K562 (cell line): ENCODE measurements around the gene SLC7A1. TPM values are rescaled to one million over a fixed set of nuclear protein-coding genes. Genes with fewer than 3 reads are reported as not detected.

Experiments used
- CBX8 ChIP-seq: fragments of 200-600 bp; sonication (generic); IDR thresholded peaks from 2 replicates; pipeline ENCODE4 v1.6.1; 2012; ENCODE audit warnings: borderline replicate concordance, mixed run types, low read depth, mild to moderate bottlenecking, moderate library complexity, mixed read lengths, low read length, control low read depth, inconsistent platforms; ENCODE audit not compliant: poor library complexity, severe bottlenecking; ENCODE audit errors: extremely low read depth
- CTBP1 ChIP-seq: fragments of 450-650 bp; IDR thresholded peaks from 2 replicates; pipeline ENCODE4 v1.6.1; 2016; ENCODE audit warnings: borderline replicate concordance
- DNMT1 ChIP-seq: fragments of 450-650 bp; IDR thresholded peaks from 2 replicates; pipeline ENCODE4 v1.6.1; 2016; ENCODE audit warnings: antibody characterized with exemption, mild to moderate bottlenecking
- ERF ChIP-seq: fragments of 450-650 bp; formaldehyde crosslinking; IDR thresholded peaks from 2 replicates; pipeline ENCODE4 v1.4.0; 2020; ENCODE audit warnings: mild to moderate bottlenecking, mixed read lengths
- FUS ChIP-seq: fragments of 200-400 bp; formaldehyde crosslinking; optimal IDR thresholded peaks from 2 replicates; pipeline ENCODE3; 2017; ENCODE audit warnings: low read depth, low read length
- KDM5B ChIP-seq: fragments of 200-600 bp; sonication (generic); IDR thresholded peaks from 2 replicates; pipeline ENCODE4 v1.6.1; 2012; ENCODE audit warnings: low read depth, mild to moderate bottlenecking, moderate library complexity, low read length, control low read depth, inconsistent platforms; ENCODE audit not compliant: insufficient replicate concordance
- NCOA6 ChIP-seq: fragments of 450-650 bp; IDR thresholded peaks from 2 replicates; pipeline ENCODE4 v1.6.1; 2017; ENCODE audit warnings: mild to moderate bottlenecking
- PRPF4 ChIP-seq: fragments of 200-400 bp; formaldehyde crosslinking; IDR thresholded peaks from one replicate; pipeline ENCODE4 v1.6.1; 2017; ENCODE audit warnings: low read length, low read depth, mild to moderate bottlenecking; ENCODE audit not compliant: insufficient read depth, poor library complexity, severe bottlenecking
- SIX5 ChIP-seq, 2 experiments: IDR thresholded peaks; 2 replicates each; pipeline ENCODE4 v1.6.1; 2011; ENCODE audit warnings: low read length in 2 of 2, borderline replicate concordance in 1 of 2, low read depth in 1 of 2, mild to moderate bottlenecking in 1 of 2, moderate library complexity in 1 of 2; ENCODE audit not compliant: insufficient read depth in 1 of 2
- STAG1 ChIP-seq: sonication (generic); formaldehyde crosslinking; IDR thresholded peaks from 2 replicates; pipeline ENCODE4 v1.5.0; 2020; ENCODE audit warnings: missing genetic modification reagents, borderline replicate concordance
- ZNF311 ChIP-seq: fragments of 250-450 bp; sonication (Bioruptor Pico); IDR thresholded peaks from 2 replicates; pipeline ENCODE4 v1.4.0; 2020; ENCODE audit warnings: mild to moderate bottlenecking, moderate library complexity
- ZNF408 ChIP-seq: fragments of 250-450 bp; sonication (Bioruptor Pico); IDR thresholded peaks from 2 replicates; pipeline ENCODE4 v1.4.0; 2020; ENCODE audit warnings: low read depth, mild to moderate bottlenecking, moderate library complexity
- polyA plus RNA-seq, 8 experiments: library from polyadenylated mRNA; depleted of rRNA in 4 of 8; stranded (reverse) in 5 of 8; unstranded in 3 of 8; fragments of >200 nt; fragmentation: Nextera tagmentation in 2 of 8; fragmentation: Illumina TruSeq in 1 of 8; extraction: Ambion mirVana in 2 of 8; extraction: Trizol in 1 of 8; gene quantifications; 2 replicates each; pipeline versions ENCODE4 v1.2.1 to v1.2.3, GENCODE V29; 2011 to 2014; ENCODE audit warnings: inconsistent platforms in 1 of 8, missing spikeins in 1 of 8
- total RNA-seq, 7 experiments: library from RNA; depleted of rRNA in 6 of 7; stranded (reverse); fragments of >200 nt in 6 of 7; fragmentation: Illumina TruSeq in 2 of 7; extraction: Trizol in 2 of 7; gene quantifications; 2 replicates each; pipeline versions ENCODE4 v1.2.1 to v1.2.3, GENCODE V29; 2011 to 2021; ENCODE audit warnings: low replicate concordance in 1 of 7
- TF ChIP-seq, protein P1 (sequence below): sonication (generic); formaldehyde crosslinking; IDR thresholded peaks from 2 replicates; pipeline ENCODE4 v1.8.1; 2023; ENCODE audit warnings: mild to moderate bottlenecking, missing genetic modification reagents
- TF ChIP-seq, protein P2 (sequence below): fragments of 250-450 bp; sonication (Bioruptor Pico); IDR thresholded peaks from 2 replicates; pipeline ENCODE4 v1.5.0; 2022; ENCODE audit warnings: mild to moderate bottlenecking
- TF ChIP-seq, protein P3 (sequence below): IDR thresholded peaks from 2 replicates; pipeline ENCODE4 v1.6.1; 2011; ENCODE audit warnings: borderline replicate concordance, low read depth, mild to moderate bottlenecking, moderate library complexity, low read length; ENCODE audit not compliant: insufficient read depth, poor library complexity, severe bottlenecking
- TF ChIP-seq, protein P4 (sequence below): fragments of 450-650 bp; conservative IDR thresholded peaks from 2 replicates; pipeline ENCODE4 v1.6.1; 2016; ENCODE audit warnings: missing genetic modification characterization, low read depth, mild to moderate bottlenecking, missing compliant biosample characterization, moderate library complexity

SLC7A1 gene
- total and polyA plus RNA-seq, 9 of the 15 experiments (the other 6 are each of a cell fraction or from before 2014, with no cell fraction given), result 3.3 to 69.7 (median 10.8) TPM

DNA sequence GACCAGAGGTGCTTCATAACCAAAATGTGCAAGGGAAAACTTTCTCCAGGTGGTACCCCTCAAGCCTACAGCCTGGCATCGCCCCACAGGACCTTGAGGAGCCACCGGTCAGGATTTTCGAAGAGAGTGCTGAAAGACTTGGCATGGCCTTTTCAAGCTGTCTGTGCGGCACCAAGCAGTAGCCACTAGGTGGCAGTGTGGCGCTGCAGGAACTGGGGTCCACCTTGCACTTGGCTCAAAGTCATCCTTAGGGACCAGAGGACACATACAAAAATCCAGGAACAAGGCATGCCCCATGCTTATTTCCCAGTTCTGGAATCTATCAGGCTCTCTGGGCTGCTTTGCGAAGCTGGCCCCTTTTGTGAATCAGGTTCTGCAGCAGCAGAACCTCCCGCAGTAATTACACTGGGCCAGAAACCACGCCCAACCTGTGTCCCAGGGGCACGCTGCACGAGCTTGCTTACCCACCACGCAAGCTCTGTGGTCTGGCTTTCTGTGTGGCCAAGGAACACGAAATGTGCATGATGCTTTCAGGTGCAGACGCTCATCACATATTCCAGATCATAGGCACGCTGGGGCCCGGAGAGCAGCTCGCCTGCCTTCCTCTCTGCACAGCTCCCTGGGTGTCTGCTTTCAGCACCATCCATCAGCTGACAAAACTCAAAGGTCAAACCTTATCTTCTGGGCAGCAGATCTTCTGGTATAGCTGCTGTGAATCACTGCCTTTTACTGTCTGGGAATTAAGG lies 87.2 kb downstream of the SLC7A1 start (continued):
- TF ChIP-seq DNMT1, result no peak
- TF ChIP-seq, protein P1, sequence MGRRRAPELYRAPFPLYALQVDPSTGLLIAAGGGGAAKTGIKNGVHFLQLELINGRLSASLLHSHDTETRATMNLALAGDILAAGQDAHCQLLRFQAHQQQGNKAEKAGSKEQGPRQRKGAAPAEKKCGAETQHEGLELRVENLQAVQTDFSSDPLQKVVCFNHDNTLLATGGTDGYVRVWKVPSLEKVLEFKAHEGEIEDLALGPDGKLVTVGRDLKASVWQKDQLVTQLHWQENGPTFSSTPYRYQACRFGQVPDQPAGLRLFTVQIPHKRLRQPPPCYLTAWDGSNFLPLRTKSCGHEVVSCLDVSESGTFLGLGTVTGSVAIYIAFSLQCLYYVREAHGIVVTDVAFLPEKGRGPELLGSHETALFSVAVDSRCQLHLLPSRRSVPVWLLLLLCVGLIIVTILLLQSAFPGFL, result no peak
- TF ChIP-seq CTBP1, result peak; percentile 71
- TF ChIP-seq ZNF408 (CRISPR knock-in tag), result no peak
- no peak for TF ChIP-seq ZNF311 (CRISPR knock-in tag)
- TF ChIP-seq, protein P2, sequence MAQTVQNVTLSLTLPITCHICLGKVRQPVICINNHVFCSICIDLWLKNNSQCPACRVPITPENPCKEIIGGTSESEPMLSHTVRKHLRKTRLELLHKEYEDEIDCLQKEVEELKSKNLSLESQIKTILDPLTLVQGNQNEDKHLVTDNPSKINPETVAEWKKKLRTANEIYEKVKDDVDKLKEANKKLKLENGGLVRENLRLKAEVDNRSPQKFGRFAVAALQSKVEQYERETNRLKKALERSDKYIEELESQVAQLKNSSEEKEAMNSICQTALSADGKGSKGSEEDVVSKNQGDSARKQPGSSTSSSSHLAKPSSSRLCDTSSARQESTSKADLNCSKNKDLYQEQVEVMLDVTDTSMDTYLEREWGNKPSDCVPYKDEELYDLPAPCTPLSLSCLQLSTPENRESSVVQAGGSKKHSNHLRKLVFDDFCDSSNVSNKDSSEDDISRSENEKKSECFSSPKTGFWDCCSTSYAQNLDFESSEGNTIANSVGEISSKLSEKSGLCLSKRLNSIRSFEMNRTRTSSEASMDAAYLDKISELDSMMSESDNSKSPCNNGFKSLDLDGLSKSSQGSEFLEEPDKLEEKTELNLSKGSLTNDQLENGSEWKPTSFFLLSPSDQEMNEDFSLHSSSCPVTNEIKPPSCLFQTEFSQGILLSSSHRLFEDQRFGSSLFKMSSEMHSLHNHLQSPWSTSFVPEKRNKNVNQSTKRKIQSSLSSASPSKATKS (CRISPR knock-in tag), result no peak
- no peak for TF ChIP-seq CBX8
- TF ChIP-seq, protein P3, sequence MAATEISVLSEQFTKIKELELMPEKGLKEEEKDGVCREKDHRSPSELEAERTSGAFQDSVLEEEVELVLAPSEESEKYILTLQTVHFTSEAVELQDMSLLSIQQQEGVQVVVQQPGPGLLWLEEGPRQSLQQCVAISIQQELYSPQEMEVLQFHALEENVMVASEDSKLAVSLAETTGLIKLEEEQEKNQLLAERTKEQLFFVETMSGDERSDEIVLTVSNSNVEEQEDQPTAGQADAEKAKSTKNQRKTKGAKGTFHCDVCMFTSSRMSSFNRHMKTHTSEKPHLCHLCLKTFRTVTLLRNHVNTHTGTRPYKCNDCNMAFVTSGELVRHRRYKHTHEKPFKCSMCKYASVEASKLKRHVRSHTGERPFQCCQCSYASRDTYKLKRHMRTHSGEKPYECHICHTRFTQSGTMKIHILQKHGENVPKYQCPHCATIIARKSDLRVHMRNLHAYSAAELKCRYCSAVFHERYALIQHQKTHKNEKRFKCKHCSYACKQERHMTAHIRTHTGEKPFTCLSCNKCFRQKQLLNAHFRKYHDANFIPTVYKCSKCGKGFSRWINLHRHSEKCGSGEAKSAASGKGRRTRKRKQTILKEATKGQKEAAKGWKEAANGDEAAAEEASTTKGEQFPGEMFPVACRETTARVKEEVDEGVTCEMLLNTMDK, result peak; percentile 65
- TF ChIP-seq NCOA6, result no peak
- TF ChIP-seq ERF, result no peak
- no peak for TF ChIP-seq KDM5B
- no peak for TF ChIP-seq PRPF4
- no peak for TF ChIP-seq FUS
- TF ChIP-seq, protein P4, sequence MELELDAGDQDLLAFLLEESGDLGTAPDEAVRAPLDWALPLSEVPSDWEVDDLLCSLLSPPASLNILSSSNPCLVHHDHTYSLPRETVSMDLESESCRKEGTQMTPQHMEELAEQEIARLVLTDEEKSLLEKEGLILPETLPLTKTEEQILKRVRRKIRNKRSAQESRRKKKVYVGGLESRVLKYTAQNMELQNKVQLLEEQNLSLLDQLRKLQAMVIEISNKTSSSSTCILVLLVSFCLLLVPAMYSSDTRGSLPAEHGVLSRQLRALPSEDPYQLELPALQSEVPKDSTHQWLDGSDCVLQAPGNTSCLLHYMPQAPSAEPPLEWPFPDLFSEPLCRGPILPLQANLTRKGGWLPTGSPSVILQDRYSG (tag), result no peak
- peak; percentile 61; the same call in 1 of the 2 replicates for TF ChIP-seq STAG1
- TF ChIP-seq SIX5 (IDR thresholded peaks at IDR 0.05; ENCODE audit: borderline replicate concordance in 1 of 2, insufficient read depth in 1 of 2, low read depth in 1 of 2, low read length in 2 of 2), result no peak
